GM10266 (cell line): ENCODE measurements around the gene ZNF780A.

ENCODE experiments used
- DNase-seq: peaks from one replicate; pipeline ENCODE4 v3.0.0; 2012; ENCODE audit errors: extremely low spot score
- CTCF ChIP-seq: IDR thresholded peaks from 2 replicates; pipeline ENCODE4 v1.5.1; 2012; ENCODE audit warnings: mild to moderate bottlenecking, low read depth; ENCODE audit not compliant: control insufficient read depth, insufficient read depth; ENCODE audit errors: missing control alignments

ZNF780A gene

GRCh38 chr19:40103600-40103999 lies 12.9 kb upstream of the ZNF780A start:
- no peak for TF ChIP-seq CTCF
- no peak for DNase-seq

DNA sequence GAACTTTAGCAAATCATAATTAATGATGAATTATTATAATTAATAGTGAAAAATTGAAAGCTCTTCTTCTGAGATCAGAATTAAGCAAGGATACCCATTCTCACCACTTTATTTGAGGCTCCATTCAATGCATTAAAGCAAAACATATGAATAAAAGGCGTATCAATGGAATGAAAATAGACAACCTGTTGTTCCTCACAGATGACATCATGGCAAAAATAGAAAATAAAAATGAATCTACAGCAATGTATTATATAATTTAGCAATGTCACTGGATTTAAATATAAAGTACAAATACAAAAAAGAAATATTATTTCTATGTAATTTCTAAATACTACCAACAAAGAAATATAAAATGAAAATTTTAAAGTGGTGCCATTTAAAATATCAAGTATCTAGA lies 11.1 kb upstream of the ZNF780A start:
- no peak for TF ChIP-seq CTCF
- DNase-seq: no peak

DNA sequence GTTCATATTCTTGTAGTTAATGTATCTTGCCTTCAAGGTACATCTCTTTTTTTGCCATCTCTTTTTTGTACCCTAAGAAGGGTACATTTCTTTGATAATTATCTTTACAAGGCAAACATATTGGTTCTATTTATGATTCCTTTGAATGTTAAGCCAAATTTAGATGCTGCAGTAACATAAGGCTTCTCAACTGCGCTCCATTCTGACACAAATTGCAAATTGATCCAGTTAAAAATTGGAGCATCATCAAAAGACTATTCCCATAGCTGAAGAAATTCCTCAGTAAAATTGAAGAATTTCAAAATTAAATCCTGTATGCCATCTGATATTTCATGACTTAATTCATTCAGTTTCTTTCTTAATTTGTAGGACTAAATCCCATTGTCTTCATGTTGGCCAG lies 2.7 kb upstream of the ZNF780A start:
- no peak for TF ChIP-seq CTCF
- no peak for DNase-seq

- no peak for TF ChIP-seq CTCF
- no peak for DNase-seq
Observed at GRCh38 chr19:40091205-40092129, 724 bp upstream of the ZNF780A start.

DNA sequence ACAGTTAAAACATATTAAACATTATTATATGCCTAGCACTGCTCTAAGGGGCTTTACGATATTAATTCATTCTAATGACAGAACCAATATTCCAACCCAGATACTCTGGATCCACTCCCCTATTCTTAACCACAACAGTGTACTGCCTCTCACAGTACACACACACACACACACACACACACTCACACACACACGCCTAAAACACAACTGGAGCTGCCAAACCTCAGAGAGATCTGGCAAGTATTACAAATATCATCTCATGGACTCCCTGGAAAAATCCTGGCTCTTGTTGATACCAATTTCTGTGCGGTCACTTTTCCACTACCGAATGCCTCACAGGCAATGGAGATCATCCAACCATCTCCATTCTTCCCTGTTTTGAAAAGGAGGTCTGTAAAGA lies 1.3 kb downstream of the ZNF780A start:
- no peak for DNase-seq

DNA sequence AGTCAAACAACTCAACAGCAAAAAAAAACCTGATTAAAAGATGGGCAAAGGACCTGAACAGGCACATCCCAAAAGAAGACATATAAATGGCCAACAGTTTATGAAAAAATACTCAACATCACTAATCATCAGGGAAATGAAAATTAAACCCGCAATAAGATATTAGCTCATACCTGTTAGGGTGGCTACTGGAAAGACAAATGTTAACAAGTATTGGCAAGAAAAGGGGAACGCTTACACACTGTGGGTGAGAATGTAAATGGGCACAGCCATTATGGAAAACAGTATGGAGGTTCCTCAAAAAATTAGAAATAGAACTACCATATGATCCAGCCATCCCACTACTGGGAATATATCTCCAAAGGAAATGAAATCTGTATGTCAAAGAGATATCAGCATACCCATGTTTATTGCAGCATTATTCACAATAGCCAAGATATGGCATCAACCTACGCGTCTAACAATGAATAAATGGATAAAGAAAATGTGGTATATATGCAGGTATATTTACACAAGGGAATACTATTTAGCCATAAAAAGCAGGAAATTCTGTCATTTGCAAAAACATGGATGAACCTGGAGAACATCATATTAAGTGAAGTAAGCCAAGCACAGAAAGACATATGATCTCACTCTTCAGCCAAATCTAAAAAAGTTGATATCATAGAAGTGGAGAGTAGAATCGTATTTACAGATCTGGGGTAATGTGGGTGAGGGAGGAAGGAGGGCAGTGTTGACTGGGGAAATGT lies 2.3 kb downstream of the ZNF780A start:
- DNase-seq: no peak
- TF ChIP-seq CTCF: no peak

More for the DNA sequence above, 1.3 kb downstream of the ZNF780A start:
- TF ChIP-seq CTCF: no peak

GRCh38 chr19:40084948-40085347 lies 5.8 kb downstream of the ZNF780A start:
- no peak for DNase-seq
- no peak for TF ChIP-seq CTCF
